Prostate gland (tissue), 2 donors: Measurements from ENCODE around the gene SBK1.

Experiments used
- CTCF ChIP-seq, 4 experiments: fragments of 200-600 bp in 2 of 4; fragments of 450-650 bp in 2 of 4; sonication (generic) in 2 of 4; IDR thresholded peaks; 1 replicate in 3 of 4; 2 replicates in 1 of 4; pipeline ENCODE4 v1.5.1; 2016 to 2019; ENCODE audit warnings: antibody characterized with exemption in 4 of 4, mild to moderate bottlenecking in 2 of 4, moderate library complexity in 2 of 4
- POLR2A ChIP-seq: fragments of 450-650 bp; IDR thresholded peaks from one replicate; pipeline ENCODE4 v1.6.1; 2016; ENCODE audit warnings: antibody characterized with exemption, mild to moderate bottlenecking
- POLR2AphosphoS5 ChIP-seq: sonication (generic); formaldehyde crosslinking; IDR thresholded peaks from one replicate; pipeline ENCODE4 v1.6.1; 2017; ENCODE audit warnings: antibody characterized with exemption

- TF ChIP-seq CTCF (IDR thresholded peaks at IDR 0.05) (no peak), POLR2A (no peak), POLR2AphosphoS5 (no peak)
Observed at GRCh38 chr16:28318042-28318744, 25.9 kb downstream of the SBK1 start.
